Activated naive CD4-positive, alpha-beta T cell treated with anti-CD3 and anti-CD28 coated beads, Interleukin-2, amount 50 U/mL, for 24 hours (primary cell): Measurements from ENCODE around the gene OXNAD1.
A peak's percentile ranks its signal among the peaks of the same experiment; 100 is the strongest.

Source experiments
- H3K27ac Mint-ChIP-seq: one replicate; pipeline ENCODE4 v1.8.0; 2021; ENCODE audit warnings: mild to moderate bottlenecking, mixed read lengths
- H3K27me3 Mint-ChIP-seq: one replicate; pipeline ENCODE4 v1.8.0; 2021; ENCODE audit warnings: mixed read lengths
- H3K36me3 Mint-ChIP-seq: one replicate; pipeline ENCODE4 v1.8.0; 2021; ENCODE audit warnings: mixed read lengths
- H3K4me1 Mint-ChIP-seq: one replicate; pipeline ENCODE4 v1.8.0; 2021; ENCODE audit warnings: mixed read lengths
- H3K4me3 Mint-ChIP-seq: one replicate; pipeline ENCODE4 v1.8.0; 2021; ENCODE audit warnings: mild to moderate bottlenecking, mixed read lengths
- H3K9me3 Mint-ChIP-seq: one replicate; pipeline ENCODE4 v1.8.0; 2021; ENCODE audit warnings: mixed read lengths

Gene OXNAD1

GRCh38 chr3:16286751-16287543, 21.9 kb downstream of the OXNAD1 start:
- no peaks in the 10 kb centered on the region for H3K9me3 Mint-ChIP-seq
- no peaks in the 10 kb centered on the region for H3K27me3 Mint-ChIP-seq
- H3K27ac Mint-ChIP-seq, result peak overlapping the region; percentile 93
- H3K4me3 Mint-ChIP-seq, result peak overlapping the region; percentile 88
- H3K36me3 Mint-ChIP-seq, result peaks cover 15% of the 10 kb centered on the region
- H3K4me1 Mint-ChIP-seq, result peaks cover 95% of the 10 kb centered on the region

DNA sequence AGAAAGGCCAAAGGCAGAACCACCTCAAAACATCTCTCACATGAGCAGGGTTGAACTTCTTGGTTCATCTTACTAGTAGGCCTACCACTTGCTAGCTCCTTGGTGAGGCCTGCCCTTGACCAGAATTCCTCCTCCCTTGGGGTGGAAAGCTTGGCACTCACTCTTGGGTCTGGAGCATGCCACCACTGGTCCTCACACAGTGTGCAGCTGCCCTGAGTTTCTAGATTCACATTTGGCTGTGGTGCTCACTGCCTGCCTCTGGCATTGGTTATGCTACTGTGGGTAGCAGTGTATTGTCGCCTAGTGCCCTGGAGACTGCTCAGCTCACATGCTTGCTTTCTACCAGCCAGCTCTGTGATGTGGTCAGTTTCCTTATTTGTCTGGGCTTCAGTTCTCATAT, 23.7 kb downstream of the OXNAD1 start:
- Mint-ChIP-seq H3K9me3 (no peaks in the 10 kb centered on the region), H3K27ac (peak overlapping the region; percentile 97), H3K4me1 (peaks cover 97% of the 10 kb centered on the region), H3K27me3 (no peaks in the 10 kb centered on the region), H3K36me3 (peaks cover 12% of the 10 kb centered on the region), H3K4me3 (peak overlapping the region; percentile 88)

DNA sequence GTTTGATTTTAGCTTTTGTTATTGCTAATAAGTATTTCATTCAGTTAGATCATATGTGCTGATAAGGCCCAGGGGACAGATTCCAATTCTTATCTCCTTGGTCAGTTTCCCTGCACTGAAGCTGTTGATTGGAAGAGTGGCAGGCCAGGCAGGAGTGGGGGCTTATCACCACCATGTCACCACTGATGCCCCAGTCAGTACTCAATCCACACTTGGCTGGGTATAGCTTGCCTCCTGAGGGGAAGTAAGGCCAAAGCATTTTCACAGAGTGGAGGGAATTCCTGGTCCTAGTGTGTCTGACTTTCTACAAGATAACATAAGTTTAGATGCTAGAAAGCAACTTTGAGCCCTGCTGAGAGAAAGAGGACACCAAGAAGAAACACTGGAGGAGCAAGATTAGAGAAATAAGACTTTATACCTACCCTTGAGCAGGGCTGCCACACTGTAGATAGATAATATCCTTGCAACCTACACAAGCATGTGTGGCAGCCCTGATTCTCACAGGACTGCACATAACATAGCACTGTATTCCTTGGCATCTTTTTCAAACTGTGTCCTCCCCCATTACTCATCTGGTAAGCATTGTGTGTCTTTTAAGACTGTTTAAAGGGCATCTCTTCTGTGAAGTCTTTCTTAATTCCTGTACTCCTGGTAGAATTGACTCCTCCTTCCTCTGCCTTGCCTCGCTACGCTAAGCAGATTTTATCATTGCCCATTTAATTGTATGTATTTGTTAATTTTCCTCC, 24.3 kb downstream of the OXNAD1 start:
- Mint-ChIP-seq H3K4me3 (peak overlapping the region; percentile 88), H3K9me3 (no peaks in the 10 kb centered on the region), H3K27ac (peak overlapping the region; percentile 97), H3K27me3 (no peaks in the 10 kb centered on the region), H3K36me3 (peaks cover 12% of the 10 kb centered on the region), H3K4me1 (peaks cover 96% of the 10 kb centered on the region)

GRCh38 chr3:16290007-16290826, 25.2 kb downstream of the OXNAD1 start:
- H3K4me3 Mint-ChIP-seq, result peak overlapping the region; percentile 88
- H3K36me3 Mint-ChIP-seq, result peaks cover 15% of the 10 kb centered on the region
- no peaks in the 10 kb centered on the region for H3K27me3 Mint-ChIP-seq
- H3K4me1 Mint-ChIP-seq, result peaks cover 96% of the 10 kb centered on the region
- H3K9me3 Mint-ChIP-seq, result no peaks in the 10 kb centered on the region
- peak overlapping the region; percentile 97 for H3K27ac Mint-ChIP-seq

DNA sequence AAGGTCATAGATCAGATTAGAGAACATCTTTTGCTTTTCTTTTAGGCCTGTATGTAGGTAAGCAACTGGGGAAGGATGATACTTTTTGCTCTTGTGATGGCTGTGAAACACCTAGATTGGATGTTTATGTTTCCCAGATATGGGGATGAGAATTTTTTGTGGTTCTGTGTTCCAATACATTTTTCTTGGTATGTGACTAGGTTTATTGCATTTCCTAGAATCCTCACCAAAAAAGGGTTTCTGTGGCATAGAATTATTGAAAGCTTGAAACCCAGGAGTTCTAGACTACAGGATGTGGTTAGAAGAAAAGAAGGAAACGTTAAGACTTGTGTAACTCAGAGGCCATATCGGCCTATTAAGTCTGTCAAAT, 25.8 kb downstream of the OXNAD1 start:
- Mint-ChIP-seq H3K36me3 (peaks cover 21% of the 10 kb centered on the region), H3K9me3 (no peaks in the 10 kb centered on the region), H3K27ac (peak overlapping the region; percentile 97), H3K27me3 (no peaks in the 10 kb centered on the region), H3K4me3 (peak overlapping the region; percentile 88), H3K4me1 (peaks cover 96% of the 10 kb centered on the region)

- H3K4me3 Mint-ChIP-seq, result peak overlapping the region; percentile 84
- no peaks in the 10 kb centered on the region for H3K27me3 Mint-ChIP-seq
- no peaks in the 10 kb centered on the region for H3K9me3 Mint-ChIP-seq
- peaks cover 97% of the 10 kb centered on the region for H3K4me1 Mint-ChIP-seq
- peak overlapping the region; percentile 97 for H3K27ac Mint-ChIP-seq
- H3K36me3 Mint-ChIP-seq, result peaks cover 45% of the 10 kb centered on the region
These were observed 29.8 kb downstream of the OXNAD1 start for GRCh38 chr3:16294844-16295243.

GRCh38 chr3:16295298-16295890, 30.4 kb downstream of the OXNAD1 start:
- no peaks in the 10 kb centered on the region for H3K27me3 Mint-ChIP-seq
- H3K4me3 Mint-ChIP-seq, result peak overlapping the region; percentile 75
- peaks cover 97% of the 10 kb centered on the region for H3K4me1 Mint-ChIP-seq
- H3K36me3 Mint-ChIP-seq, result peaks cover 45% of the 10 kb centered on the region
- H3K27ac Mint-ChIP-seq, result peak overlapping the region; percentile 94
- H3K9me3 Mint-ChIP-seq, result no peaks in the 10 kb centered on the region

DNA sequence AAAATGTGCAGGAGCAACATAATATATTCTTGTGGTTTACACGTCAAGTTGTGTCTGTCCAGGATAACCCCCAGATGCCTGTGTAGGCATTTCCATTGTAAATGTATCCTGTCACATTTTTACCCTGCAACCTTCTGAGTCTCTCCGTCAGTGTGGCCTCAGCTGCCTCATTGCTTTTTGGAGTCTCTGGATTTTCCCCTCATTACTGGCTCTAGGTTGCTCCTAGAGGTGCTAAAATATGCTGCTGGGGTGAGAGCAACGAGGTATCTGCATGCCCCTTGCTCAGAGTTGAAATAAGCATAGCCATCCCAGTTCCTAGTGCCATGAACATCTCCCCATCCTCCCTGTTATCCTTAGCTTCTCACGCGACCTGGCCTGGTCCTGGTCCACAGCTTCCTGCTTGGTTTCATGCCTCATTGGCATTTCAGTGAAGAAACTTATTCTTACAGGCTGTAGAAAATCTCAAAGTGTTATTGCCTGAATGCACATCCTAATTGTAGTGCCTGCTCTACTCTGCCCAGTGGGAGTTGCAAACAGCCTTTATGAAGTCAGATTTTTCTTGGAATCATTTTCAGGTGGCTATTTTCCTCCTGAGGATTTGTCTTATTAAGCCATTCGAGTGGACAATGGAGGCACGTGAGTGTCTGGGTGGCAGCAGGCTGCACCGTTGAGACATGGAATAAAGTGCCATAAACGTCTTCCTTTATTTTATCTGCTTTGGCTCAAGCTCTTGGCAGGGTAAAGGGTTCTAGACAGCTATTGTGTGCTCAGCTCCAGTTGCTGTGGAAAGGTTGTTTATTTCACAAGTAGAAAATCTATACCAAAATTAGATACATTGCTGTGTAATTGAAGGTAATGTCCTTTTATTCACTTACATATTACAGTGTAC, 33.2 kb downstream of the OXNAD1 start:
- H3K27me3 Mint-ChIP-seq, result no peaks in the 10 kb centered on the region
- peaks cover 47% of the 10 kb centered on the region for H3K36me3 Mint-ChIP-seq
- H3K4me1 Mint-ChIP-seq, result peaks cover 99% of the 10 kb centered on the region
- peak overlapping the region; percentile 54 for H3K4me3 Mint-ChIP-seq
- peak overlapping the region; percentile 97 for H3K27ac Mint-ChIP-seq
- H3K9me3 Mint-ChIP-seq, result no peaks in the 10 kb centered on the region

DNA sequence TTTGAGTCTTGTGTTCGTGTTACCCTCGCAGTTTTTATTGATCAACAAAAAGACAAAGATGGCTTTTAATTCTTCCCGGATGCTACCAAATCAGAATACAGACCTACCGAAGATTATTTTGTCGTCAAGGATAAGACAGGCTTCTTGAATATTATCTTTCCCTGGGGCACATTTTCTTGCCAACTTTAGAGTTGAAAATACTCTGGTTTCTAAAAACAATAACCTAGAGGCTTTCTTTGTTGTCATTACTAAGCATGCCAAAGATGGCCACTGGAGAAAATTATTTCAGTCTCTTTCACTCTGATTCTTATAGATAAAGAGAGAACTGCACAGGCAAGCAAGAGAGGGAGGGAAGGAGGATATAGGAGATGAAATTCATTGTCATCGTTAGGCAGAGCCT, 33.9 kb downstream of the OXNAD1 start:
- H3K4me1 Mint-ChIP-seq, result peaks cover 97% of the 10 kb centered on the region
- peaks cover 44% of the 10 kb centered on the region for H3K36me3 Mint-ChIP-seq
- peak overlapping the region; percentile 54 for H3K4me3 Mint-ChIP-seq
- H3K27me3 Mint-ChIP-seq, result no peaks in the 10 kb centered on the region
- no peaks in the 10 kb centered on the region for H3K9me3 Mint-ChIP-seq
- H3K27ac Mint-ChIP-seq, result peak overlapping the region; percentile 97

DNA sequence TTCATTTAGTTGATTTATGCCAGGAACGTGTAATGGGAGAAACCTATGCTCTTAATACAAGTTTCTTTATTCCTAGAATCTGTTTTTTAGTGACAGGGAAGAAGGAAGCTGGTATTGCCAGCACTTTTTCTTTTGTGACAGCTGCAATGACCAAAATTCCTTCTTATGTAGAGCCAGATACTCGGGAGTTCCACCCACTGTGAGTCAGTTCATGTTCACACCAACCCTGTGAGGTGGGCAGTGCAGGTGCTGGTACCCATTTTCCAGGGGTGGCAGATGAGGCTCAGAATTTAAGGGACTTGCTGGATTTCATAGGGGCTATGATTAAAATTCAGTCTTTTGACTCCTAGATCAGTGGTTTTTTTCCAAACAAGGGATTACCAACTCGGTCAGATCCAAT, 34.7 kb downstream of the OXNAD1 start:
- H3K4me1 Mint-ChIP-seq, result peaks cover 98% of the 10 kb centered on the region
- no peaks in the 10 kb centered on the region for H3K27me3 Mint-ChIP-seq
- no peaks in the 10 kb centered on the region for H3K9me3 Mint-ChIP-seq
- H3K27ac Mint-ChIP-seq, result peak overlapping the region; percentile 97
- H3K4me3 Mint-ChIP-seq, result peak overlapping the region; percentile 54
- H3K36me3 Mint-ChIP-seq, result peaks cover 43% of the 10 kb centered on the region

DNA sequence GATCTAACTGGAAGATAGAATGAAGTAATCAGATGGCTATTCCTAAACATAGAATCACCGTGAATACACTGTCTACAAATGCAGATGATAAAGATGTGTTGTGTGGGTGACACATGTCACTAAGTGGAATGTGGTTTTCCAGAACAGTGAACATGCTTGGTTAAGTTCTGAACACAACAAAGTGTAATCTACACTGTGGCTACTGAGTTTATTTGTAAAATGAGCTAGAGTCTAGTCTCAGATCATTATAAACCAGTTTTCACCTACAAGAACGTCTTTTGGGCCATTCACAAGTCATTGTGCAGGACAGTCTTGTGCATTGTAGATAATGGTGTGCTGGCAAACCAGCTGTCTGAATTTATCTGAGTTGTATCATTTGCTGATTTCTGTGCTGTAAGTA, 35.3 kb downstream of the OXNAD1 start:
- H3K36me3 Mint-ChIP-seq, result peaks cover 44% of the 10 kb centered on the region
- no peaks in the 10 kb centered on the region for H3K9me3 Mint-ChIP-seq
- H3K4me1 Mint-ChIP-seq, result peaks cover 98% of the 10 kb centered on the region
- H3K27ac Mint-ChIP-seq, result peak overlapping the region; percentile 97
- no peaks in the 10 kb centered on the region for H3K27me3 Mint-ChIP-seq
- peak overlapping the region; percentile 81 for H3K4me3 Mint-ChIP-seq

DNA sequence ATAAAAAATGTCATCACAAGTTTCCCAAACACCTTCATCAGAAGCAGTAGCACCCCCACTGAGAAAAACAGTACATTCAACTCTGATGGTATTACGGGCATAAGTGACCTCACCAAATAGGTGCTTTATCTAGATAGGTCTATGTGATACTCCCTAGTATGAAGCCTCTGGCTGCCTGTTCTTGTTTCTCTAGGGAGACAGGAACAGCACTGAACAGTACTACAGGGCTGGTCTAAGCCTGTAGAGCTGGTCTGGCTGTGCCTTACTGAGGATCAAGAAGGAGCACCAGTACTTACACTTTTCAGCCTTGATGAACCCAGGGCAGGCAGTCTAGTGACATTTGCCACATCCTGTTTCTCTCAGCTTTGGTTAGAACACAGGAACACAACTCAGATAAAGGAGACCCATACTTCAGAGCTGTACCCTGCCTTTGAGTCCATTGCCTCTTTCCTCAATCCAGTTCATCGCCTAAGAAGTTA, 35.9 kb downstream of the OXNAD1 start:
- peaks cover 44% of the 10 kb centered on the region for H3K36me3 Mint-ChIP-seq

DNA sequence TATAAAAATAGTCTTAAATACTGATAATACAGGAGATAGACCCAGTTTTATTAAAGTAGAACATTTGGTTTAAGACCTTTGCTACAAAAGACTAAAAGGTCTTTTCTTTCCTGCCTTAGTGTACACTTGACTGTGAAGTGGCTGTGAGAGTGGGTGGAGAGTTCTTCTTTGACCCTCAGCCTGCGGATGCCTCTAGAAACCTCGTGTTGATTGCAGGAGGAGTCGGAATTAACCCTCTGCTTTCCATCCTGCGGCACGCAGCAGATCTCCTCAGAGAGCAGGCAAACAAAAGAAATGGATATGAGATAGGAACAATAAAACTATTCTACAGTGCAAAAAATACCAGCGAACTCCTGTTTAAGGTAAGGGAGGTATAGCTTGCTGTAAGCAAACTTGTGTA, 36.5 kb downstream of the OXNAD1 start:
- Mint-ChIP-seq H3K27ac (peak overlapping the region; percentile 97), H3K36me3 (peaks cover 41% of the 10 kb centered on the region), H3K4me1 (peaks cover 98% of the 10 kb centered on the region), H3K27me3 (no peaks in the 10 kb centered on the region), H3K9me3 (peaks cover under 1% of the 10 kb centered on the region), H3K4me3 (peak overlapping the region; percentile 81)

More for the DNA sequence above, 35.9 kb downstream of the OXNAD1 start:
- no peaks in the 10 kb centered on the region for H3K9me3 Mint-ChIP-seq
- peaks cover 98% of the 10 kb centered on the region for H3K4me1 Mint-ChIP-seq
- H3K4me3 Mint-ChIP-seq, result peak overlapping the region; percentile 81
- peak overlapping the region; percentile 97 for H3K27ac Mint-ChIP-seq
- H3K27me3 Mint-ChIP-seq, result no peaks in the 10 kb centered on the region

GRCh38 chr3:16302082-16302631, 37.1 kb downstream of the OXNAD1 start:
- peak overlapping the region; percentile 81 for H3K4me3 Mint-ChIP-seq
- H3K27me3 Mint-ChIP-seq, result no peaks in the 10 kb centered on the region
- H3K4me1 Mint-ChIP-seq, result peaks cover 98% of the 10 kb centered on the region
- peaks cover 7% of the 10 kb centered on the region for H3K9me3 Mint-ChIP-seq
- H3K36me3 Mint-ChIP-seq, result peaks cover 41% of the 10 kb centered on the region
- peak overlapping the region; percentile 97 for H3K27ac Mint-ChIP-seq
